Measurements from ENCODE around the gene SLC6A6. TPM values are rescaled to one million over a fixed set of nuclear protein-coding genes. Genes with fewer than 3 reads are reported as not detected.
A peak's percentile ranks its signal among the peaks of the same experiment; 100 is the strongest.

Gene SLC6A6
- total and polyA plus RNA-seq, 2 experiments from 2014 or later = 4.6 to 10.6 TPM

DNA sequence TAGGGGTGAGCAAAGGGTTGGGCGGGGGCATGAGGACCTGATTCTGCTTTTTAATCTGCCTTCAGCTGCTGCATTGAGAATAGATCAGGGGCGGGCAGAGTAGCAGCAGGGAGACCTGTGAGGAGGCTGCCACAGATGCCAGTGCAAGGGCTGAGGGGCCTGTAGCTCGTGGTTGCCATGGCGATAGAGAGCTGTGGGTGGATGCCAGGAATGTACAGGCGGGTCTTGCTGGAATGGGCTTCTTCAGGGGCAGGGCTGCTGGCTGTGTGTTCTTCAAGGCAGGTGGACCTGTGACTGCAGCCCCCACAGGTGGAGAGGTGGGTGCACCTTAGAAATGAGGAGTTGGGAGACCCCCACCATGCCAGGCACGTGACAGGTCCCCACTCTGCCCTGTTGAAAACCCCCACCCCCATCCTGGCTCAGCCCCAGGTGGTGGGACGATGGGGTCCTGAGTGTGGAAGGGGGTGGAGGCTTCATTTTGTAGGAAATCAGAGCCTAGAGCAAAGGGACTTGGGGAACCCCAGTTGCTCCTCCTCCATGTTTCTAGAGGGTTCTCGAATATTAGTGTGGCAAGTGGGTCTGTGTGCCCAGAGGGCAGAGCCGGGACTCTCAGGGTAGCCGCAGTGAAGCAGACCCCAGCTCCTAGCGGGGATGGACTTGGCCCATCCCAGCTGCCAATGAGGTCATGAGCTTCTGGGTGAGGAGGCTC is 38.3 kb downstream of the SLC6A6 start:
- peaks cover 34% of the 10 kb centered on the region for H3K79me2 ChIP-seq (ENCODE audit: insufficient read depth)
- peaks cover 4% of the 10 kb centered on the region; the same call in 1 of the 2 replicates for H3K4me1 ChIP-seq (ENCODE audit: insufficient read depth)
- no peaks in the 10 kb centered on the region for H3K27me3 ChIP-seq (replicated peaks; ENCODE audit: insufficient read depth)
- H3K4me3 ChIP-seq = no peak overlapping the region
- no peaks in the 10 kb centered on the region for H3F3A ChIP-seq (ENCODE audit: insufficient read depth)
- H3K36me3 ChIP-seq (ENCODE audit: low read depth) = no peaks in the 10 kb centered on the region
- no peak overlapping the region for H2AFZ ChIP-seq
- no peak overlapping the region for H3K9ac ChIP-seq
- in situ Hi-C loops (cut with MboI) = no loop called here
- no peaks in the 10 kb centered on the region for H3K9me3 ChIP-seq (ENCODE audit: low read depth)
- 77 to 81% methylated on average over 10 to 11 of the region's 11 CpGs for WGBS, 2 experiments (ENCODE audit: low coverage in 1 of 2, low lambda C conversion rate in 2 of 2, missing lambda C conversion rate in 2 of 2)
- no peak for DNase-seq
- no peaks in the 10 kb centered on the region for H4K20me1 ChIP-seq (ENCODE audit: insufficient read depth)
- H3K9me2 ChIP-seq (ENCODE audit: insufficient read depth) = no peaks in the 10 kb centered on the region
- H3K4me2 ChIP-seq (ENCODE audit: unreplicated experiment) = no peak overlapping the region
- H3K27ac ChIP-seq = no peak overlapping the region
- TF ChIP-seq EZH2 (IDR thresholded peaks at IDR 0.05; ENCODE audit: insufficient read depth, poor library complexity, severe bottlenecking) (no peak), EZH2phosphoT487 (IDR thresholded peaks at IDR 0.05; ENCODE audit: insufficient read depth, low read depth) (no peak)

GRCh38 chr3:14441240-14441919 is 39.0 kb downstream of the SLC6A6 start:
- Histone ChIP-seq H3F3A (ENCODE audit: insufficient read depth) (no peaks in the 10 kb centered on the region), H3K27me3 (replicated peaks; ENCODE audit: insufficient read depth) (no peaks in the 10 kb centered on the region), H4K20me1 (ENCODE audit: insufficient read depth) (no peaks in the 10 kb centered on the region), H3K9ac (0 out of 2 replicates have a peak overlapping the region, but pooled peaks have one; percentile 2), H3K4me2 (ENCODE audit: unreplicated experiment) (no peak overlapping the region), H3K4me1 (ENCODE audit: insufficient read depth) (peaks cover 4% of the 10 kb centered on the region; the same call in 1 of the 2 replicates), H3K4me3 (no peak overlapping the region), H3K9me3 (ENCODE audit: low read depth) (no peaks in the 10 kb centered on the region), H3K27ac (no peak overlapping the region), H2AFZ (no peak overlapping the region), H3K9me2 (ENCODE audit: insufficient read depth) (no peaks in the 10 kb centered on the region), H3K36me3 (ENCODE audit: low read depth) (no peaks in the 10 kb centered on the region), H3K79me2 (ENCODE audit: insufficient read depth) (peaks cover 28% of the 10 kb centered on the region)
- 87 to 90% methylated on average over 18 of the region's 18 CpGs for WGBS, 2 experiments (ENCODE audit: low coverage in 1 of 2, low lambda C conversion rate in 2 of 2, missing lambda C conversion rate in 2 of 2)
- in situ Hi-C loops (cut with MboI) = no loop called here
- TF ChIP-seq EZH2 (IDR thresholded peaks at IDR 0.05; ENCODE audit: insufficient read depth, poor library complexity, severe bottlenecking) = no peak
- TF ChIP-seq EZH2phosphoT487 (IDR thresholded peaks at IDR 0.05; ENCODE audit: insufficient read depth, low read depth) = no peak
- DNase-seq = peak; percentile 56

DNA sequence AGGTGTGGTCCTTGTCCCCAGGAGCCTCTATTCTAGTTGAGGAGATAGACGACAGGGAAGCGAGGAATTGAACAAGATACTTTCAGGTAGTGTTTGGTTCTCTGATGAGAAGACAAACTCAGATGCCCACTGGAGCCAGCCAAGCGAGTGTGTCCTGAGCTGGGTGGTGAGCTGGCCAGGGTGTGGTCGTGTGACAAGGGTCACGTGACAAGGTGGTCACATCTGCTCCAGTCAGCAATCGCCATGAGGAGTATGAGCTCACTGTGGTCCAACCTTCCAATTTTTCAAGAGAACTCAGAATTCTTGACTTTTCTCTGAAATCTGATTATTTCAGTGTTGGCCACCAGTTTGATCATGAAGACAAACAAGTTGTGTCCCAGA is 39.5 kb downstream of the SLC6A6 start:
- no peaks in the 10 kb centered on the region for H3F3A ChIP-seq (ENCODE audit: insufficient read depth)
- H3K36me3 ChIP-seq (ENCODE audit: low read depth) = no peaks in the 10 kb centered on the region
- H3K4me1 ChIP-seq (ENCODE audit: insufficient read depth) = peaks cover 4% of the 10 kb centered on the region; the same call in 1 of the 2 replicates
- no peak overlapping the region for H3K4me2 ChIP-seq (ENCODE audit: unreplicated experiment)
- in situ Hi-C loops (cut with MboI) = no loop called here
- H3K9me3 ChIP-seq (ENCODE audit: low read depth) = no peaks in the 10 kb centered on the region
- H3K27ac ChIP-seq = no peak overlapping the region
- WGBS, 2 experiments (ENCODE audit: low coverage in 1 of 2, low lambda C conversion rate in 2 of 2, missing lambda C conversion rate in 2 of 2) = 56 to 62% methylated on average over 6 of the region's 6 CpGs
- 0 out of 2 replicates have a peak overlapping the region, but pooled peaks have one; percentile 2 for H3K9ac ChIP-seq
- no peaks in the 10 kb centered on the region for H4K20me1 ChIP-seq (ENCODE audit: insufficient read depth)
- DNase-seq = peak; percentile 69
- TF ChIP-seq EZH2phosphoT487 (IDR thresholded peaks at IDR 0.05; ENCODE audit: insufficient read depth, low read depth) = no peak
- no peak for TF ChIP-seq EZH2 (IDR thresholded peaks at IDR 0.05; ENCODE audit: insufficient read depth, poor library complexity, severe bottlenecking)
- no peak overlapping the region for H2AFZ ChIP-seq
- H3K79me2 ChIP-seq (ENCODE audit: insufficient read depth) = peaks cover 23% of the 10 kb centered on the region
- H3K27me3 ChIP-seq (replicated peaks; ENCODE audit: insufficient read depth) = no peaks in the 10 kb centered on the region
- H3K9me2 ChIP-seq (ENCODE audit: insufficient read depth) = no peaks in the 10 kb centered on the region
- H3K4me3 ChIP-seq = no peak overlapping the region

- no peaks in the 10 kb centered on the region for H4K20me1 ChIP-seq (ENCODE audit: insufficient read depth)
- no peaks in the 10 kb centered on the region for H3K27me3 ChIP-seq (replicated peaks; ENCODE audit: insufficient read depth)
- H3F3A ChIP-seq (ENCODE audit: insufficient read depth) = no peaks in the 10 kb centered on the region
- peaks cover 6% of the 10 kb centered on the region; the same call in 1 of the 2 replicates for H3K36me3 ChIP-seq (ENCODE audit: low read depth)
- in situ Hi-C loops (cut with MboI) = no loop called here
- H3K9me2 ChIP-seq (ENCODE audit: insufficient read depth) = no peaks in the 10 kb centered on the region
- no peaks in the 10 kb centered on the region for H3K9me3 ChIP-seq (ENCODE audit: low read depth)
- H3K9ac ChIP-seq = no peak overlapping the region
- DNase-seq = no peak
- whole genome bisulfite sequencing, 2 experiments (ENCODE audit: low coverage in 1 of 2, low lambda C conversion rate in 2 of 2, missing lambda C conversion rate in 2 of 2) = 98 to 99% methylated on average over 6 of the region's 6 CpGs
- H2AFZ ChIP-seq = no peak overlapping the region
- H3K27ac ChIP-seq = no peak overlapping the region
- H3K4me2 ChIP-seq (ENCODE audit: unreplicated experiment) = no peak overlapping the region
- peaks cover 13% of the 10 kb centered on the region; the same call in 1 of the 2 replicates for H3K79me2 ChIP-seq (ENCODE audit: insufficient read depth)
- no peak overlapping the region for H3K4me3 ChIP-seq
- H3K4me1 ChIP-seq (ENCODE audit: insufficient read depth) = peaks cover 4% of the 10 kb centered on the region; the same call in 1 of the 2 replicates
- no peak for TF ChIP-seq EZH2phosphoT487 (IDR thresholded peaks at IDR 0.05; ENCODE audit: insufficient read depth, low read depth)
- no peak for TF ChIP-seq EZH2 (IDR thresholded peaks at IDR 0.05; ENCODE audit: insufficient read depth, poor library complexity, severe bottlenecking)
These were observed 42.0 kb downstream of the SLC6A6 start for GRCh38 chr3:14444380-14444779.
